Measurements from ENCODE around the gene DMPK.

Gene DMPK

GRCh38 chr19:45784096-45784495 is 1.8 kb upstream of the DMPK start:
- no peak for DNase-seq

GRCh38 chr19:45782820-45783785 is 813 bp upstream of the DMPK start:
- no peak for DNase-seq

GRCh38 chr19:45781214-45782161 is 802 bp downstream of the DMPK start:
- no peak for DNase-seq

- no peak for DNase-seq
Measured at GRCh38 chr19:45780448-45781213, 1.7 kb downstream of the DMPK start.

- no peak for DNase-seq
Measured at GRCh38 chr19:45780146-45780447, 2.2 kb downstream of the DMPK start.

- peak; percentile 73 for DNase-seq
Measured at GRCh38 chr19:45779231-45780145, 2.8 kb downstream of the DMPK start.

GRCh38 chr19:45778010-45778661 is 4.2 kb downstream of the DMPK start:
- DNase-seq = no peak

GRCh38 chr19:45777395-45777961 is 4.8 kb downstream of the DMPK start:
- DNase-seq = no peak

GRCh38 chr19:45774765-45775164 is 7.5 kb downstream of the DMPK start:
- no peak for DNase-seq

- no peak for DNase-seq
Measured at GRCh38 chr19:45773384-45773783, 8.9 kb downstream of the DMPK start.

- DNase-seq = no peak
Measured at GRCh38 chr19:45772912-45773311, 9.4 kb downstream of the DMPK start.

GRCh38 chr19:45772130-45772840 is 10.0 kb downstream of the DMPK start:
- no peak for DNase-seq

GRCh38 chr19:45771311-45771933 is 10.9 kb downstream of the DMPK start:
- no peak for DNase-seq

- DNase-seq = peak; percentile 89
Measured at GRCh38 chr19:45770192-45771101, 11.8 kb downstream of the DMPK start.

- peak; percentile 38 for DNase-seq
Measured at GRCh38 chr19:45769821-45770191, 12.5 kb downstream of the DMPK start.

- DNase-seq = peak; percentile 82
Measured at GRCh38 chr19:45768984-45769782, 13.1 kb downstream of the DMPK start, which contains the start of gene SIX5. TSS of gene SIX5 (minus strand) at chr19:45769252. CDS start at chr19:45768844, 408 bp downstream.

GRCh38 chr19:45768655-45768983 is 13.7 kb downstream of the DMPK start:
- no peak for DNase-seq

Measured in activated T-cell treated with anti-CD3 and anti-CD28 coated beads for 4 hours (primary cell).